DMS114 treated with DMSO at 0.1 percent for 48 hours (cell line): Measurements from ENCODE around the gene PCDHB7.
"Not testable (repeated sequence)": the region's sequence is repeated elsewhere in the genome, so short reads cannot be mapped to it uniquely, and the experiment has no call there.

Experiments used
- DNase-seq: peaks from one replicate; lab custom pipeline; 2025; ENCODE audit not compliant: unreplicated experiment; lab: John Stamatoyannopoulos, UW

The PCDHB7 gene

DNA sequence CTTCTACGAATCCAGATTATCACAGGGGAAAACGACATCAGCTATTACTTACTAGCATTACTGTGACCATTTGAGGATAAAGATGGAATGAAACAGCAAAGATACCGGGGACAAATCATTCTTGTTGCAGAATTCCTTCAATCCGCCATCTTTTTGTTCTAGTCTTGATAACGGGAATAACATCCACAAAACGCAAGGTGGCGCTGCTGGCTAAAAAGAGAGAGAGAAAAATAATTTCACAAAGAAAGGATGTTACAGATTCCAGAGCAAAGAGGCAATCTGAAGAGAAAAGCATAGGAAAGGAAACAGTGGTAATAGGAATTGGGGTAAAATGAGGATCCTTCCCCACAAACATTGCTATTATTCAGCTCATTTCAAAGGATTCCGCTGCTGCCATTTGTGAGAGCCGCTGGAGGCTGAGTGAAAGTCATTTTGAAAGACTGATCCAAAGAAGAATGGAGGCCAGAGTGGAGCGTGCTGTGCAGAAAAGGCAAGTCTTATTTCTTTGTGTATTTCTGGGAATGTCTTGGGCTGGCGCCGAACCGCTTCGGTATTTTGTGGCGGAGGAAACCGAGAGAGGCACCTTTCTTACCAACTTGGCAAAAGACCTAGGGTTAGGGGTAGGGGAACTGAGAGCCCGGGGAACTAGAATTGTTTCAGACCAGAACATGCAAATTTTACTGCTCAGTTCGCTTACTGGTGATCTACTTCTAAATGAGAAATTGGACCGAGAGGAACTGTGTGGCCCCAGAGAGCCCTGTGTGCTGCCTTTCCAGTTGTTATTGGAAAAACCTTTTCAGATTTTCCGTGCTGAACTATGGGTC is at the start of gene PCDHB7:
TSS of gene PCDHB7 (plus strand) at position 264 of the 824 bp plus-strand sequence. CDS start at position 456, 192 bp downstream.
- no peak for DNase-seq

DNA sequence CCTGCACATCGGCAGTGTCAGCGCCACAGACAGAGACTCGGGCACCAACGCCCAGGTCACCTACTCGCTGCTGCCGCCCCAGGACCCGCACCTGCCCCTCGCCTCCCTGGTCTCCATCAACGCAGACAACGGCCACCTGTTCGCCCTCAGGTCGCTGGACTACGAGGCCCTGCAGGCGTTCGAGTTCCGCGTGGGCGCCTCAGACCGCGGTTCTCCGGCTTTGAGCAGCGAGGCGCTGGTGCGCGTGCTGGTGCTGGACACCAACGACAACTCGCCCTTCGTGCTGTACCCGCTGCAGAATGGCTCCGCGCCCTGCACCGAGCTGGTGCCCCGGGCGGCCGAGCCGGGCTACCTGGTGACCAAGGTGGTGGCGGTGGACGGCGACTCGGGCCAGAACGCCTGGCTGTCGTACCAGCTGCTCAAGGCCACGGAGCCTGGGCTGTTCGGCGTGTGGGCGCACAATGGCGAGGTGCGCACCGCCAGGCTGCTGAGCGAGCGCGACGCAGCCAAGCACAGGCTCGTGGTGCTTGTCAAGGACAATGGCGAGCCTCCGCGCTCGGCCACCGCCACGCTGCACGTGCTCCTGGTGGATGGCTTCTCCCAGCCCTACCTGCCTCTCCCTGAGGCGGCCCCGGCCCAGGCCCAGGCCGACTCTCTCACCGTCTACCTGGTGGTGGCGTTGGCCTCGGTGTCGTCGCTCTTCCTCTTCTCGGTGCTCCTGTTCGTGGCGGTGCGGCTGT is 48.9 kb upstream of the PCDHB7 start:
- DNase-seq = not testable (repeated sequence)

DNA sequence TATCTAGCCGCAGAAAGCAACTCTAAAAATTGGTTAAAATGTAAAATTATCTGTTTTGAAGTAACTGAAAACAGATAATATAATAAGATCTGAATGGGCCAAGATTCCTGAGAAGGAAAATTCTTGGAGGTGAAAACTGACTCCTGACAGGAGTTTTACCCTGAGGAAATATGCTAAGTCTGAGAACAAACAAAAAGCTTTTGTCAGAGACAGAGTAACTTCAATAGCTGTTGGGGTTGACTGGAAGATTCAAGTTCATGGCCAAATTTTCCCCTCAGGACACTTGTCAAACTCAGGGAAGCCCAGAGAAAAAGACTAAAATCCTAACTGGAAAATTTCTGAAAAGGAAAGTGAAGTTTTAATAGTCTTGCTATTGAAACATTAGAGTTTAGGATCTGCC is 45.1 kb upstream of the PCDHB7 start:
- DNase-seq = no peak

DNA sequence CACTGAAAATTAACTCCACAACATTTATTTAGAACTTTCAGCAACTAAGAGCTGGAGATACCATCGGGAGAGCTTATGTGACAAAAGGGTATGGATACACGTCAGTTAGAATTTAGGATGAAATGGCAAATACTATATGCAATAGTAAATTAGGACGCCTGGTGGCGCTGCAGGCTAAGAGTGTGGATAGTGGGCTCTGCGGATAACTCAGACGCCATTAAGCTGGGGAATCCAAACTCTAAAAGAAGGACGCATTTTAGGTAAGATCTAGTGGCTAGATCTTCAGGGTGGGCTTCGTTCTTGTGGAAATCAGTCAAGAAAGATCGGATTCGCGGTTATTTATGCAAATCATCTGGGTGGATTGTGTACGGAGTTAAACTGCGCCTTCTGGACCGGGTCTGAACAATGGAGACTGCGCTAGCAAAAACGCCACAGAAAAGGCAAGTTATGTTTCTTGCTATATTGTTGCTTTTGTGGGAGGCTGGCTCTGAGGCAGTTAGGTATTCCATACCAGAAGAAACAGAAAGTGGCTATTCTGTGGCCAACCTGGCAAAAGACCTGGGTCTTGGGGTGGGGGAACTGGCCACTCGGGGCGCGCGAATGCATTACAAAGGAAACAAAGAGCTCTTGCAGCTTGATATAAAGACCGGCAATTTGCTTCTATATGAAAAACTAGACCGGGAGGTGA is 37.3 kb upstream of the PCDHB7 start, which contains the start of gene PCDHB5:
TSS of gene PCDHB5 (plus strand) at position 177 of the 688 bp plus-strand sequence. CDS start at position 406, 229 bp downstream.
- DNase-seq = peak; percentile 28

DNA sequence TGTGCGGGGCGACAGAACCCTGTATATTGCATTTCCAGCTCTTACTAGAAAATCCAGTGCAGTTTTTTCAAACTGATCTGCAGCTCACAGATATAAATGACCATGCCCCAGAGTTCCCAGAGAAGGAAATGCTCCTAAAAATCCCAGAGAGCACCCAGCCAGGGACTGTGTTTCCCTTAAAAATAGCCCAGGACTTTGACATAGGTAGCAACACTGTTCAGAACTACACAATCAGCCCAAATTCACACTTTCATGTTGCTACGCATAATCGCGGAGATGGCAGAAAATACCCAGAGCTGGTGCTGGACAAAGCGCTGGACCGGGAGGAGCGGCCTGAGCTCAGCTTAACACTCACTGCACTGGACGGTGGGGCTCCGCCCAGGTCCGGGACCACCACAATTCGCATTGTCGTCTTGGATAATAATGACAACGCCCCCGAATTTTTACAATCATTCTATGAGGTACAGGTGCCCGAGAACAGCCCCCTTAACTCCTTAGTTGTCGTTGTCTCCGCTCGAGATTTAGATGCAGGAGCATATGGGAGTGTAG is 36.7 kb upstream of the PCDHB7 start:
- no peak for DNase-seq

DNA sequence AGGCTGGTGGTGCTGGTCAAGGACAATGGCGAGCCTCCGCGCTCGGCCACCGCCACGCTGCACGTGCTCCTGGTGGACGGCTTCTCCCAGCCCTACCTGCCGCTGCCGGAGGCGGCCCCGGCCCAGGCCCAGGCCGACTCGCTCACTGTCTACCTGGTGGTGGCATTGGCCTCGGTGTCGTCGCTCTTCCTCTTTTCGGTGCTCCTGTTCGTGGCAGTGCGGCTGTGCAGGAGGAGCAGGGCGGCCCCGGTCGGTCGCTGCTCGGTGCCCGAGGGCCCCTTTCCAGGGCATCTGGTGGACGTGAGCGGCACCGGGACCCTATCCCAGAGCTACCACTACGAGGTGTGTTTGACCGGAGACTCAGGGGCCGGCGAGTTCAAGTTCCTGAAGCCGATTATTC is 35.1 kb upstream of the PCDHB7 start:
- DNase-seq = not testable (repeated sequence)

DNA sequence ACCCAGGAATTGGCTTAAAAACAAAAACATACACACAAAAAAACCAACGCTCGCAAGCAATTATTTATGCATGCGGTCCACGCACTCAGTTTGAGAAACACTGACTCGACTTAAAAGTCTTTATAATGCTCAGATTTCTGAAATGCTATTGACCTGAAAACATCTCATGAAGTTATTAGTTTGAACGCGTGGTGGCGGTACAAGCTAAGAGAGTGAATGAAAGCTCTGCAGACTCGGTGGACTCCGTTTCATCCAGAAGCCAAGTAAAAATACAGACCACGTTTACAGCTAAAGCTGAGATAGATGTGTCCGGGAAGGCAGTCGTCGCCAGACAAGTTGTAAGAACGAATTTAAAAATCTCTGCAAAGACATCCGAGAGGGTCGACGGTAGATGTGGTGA is 22.6 kb upstream of the PCDHB7 start, which contains the start of gene PCDHB6:
TSS of gene PCDHB6 (plus strand) at position 246 of the 400 bp plus-strand sequence. CDS start 201 bp downstream, outside the sequence.
- DNase-seq = peak; percentile 16

DNA sequence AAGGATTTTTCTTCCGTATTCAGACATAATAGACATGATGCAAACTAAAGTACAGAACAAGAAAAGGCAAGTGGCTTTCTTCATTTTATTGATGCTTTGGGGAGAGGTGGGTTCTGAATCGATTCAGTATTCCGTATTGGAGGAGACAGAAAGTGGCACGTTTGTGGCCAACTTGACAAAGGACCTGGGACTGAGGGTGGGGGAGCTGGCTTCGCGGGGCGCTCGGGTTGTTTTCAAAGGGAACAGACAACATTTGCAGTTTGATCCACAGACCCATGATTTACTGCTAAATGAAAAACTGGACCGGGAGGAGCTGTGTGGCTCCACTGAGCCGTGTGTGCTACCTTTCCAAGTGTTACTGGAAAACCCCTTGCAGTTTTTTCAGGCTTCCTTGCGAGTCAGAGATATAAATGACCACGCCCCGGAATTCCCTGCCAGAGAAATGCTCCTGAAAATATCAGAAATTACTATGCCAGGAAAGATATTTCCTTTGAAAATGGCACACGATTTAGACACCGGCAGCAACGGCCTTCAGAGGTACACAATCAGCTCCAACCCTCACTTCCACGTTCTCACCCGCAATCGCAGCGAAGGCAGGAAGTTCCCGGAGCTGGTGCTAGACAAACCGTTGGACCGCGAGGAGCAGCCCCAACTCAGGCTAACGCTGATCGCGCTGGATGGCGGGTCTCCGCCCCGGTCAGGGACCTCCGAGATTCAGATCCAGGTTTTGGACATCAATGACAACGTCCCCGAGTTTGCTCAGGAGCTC is 22.0 kb upstream of the PCDHB7 start:
- DNase-seq = no peak

DNA sequence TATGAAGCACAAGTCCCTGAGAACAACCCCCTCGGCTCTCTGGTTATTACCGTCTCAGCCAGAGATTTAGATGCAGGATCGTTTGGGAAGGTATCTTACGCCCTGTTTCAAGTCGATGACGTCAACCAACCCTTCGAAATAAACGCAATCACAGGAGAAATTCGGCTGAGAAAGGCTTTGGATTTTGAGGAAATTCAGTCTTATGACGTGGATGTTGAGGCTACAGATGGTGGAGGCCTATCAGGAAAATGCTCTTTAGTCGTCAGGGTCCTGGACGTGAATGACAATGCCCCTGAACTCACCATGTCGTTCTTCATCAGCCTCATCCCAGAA is 21.5 kb upstream of the PCDHB7 start:
- no peak for DNase-seq

DNA sequence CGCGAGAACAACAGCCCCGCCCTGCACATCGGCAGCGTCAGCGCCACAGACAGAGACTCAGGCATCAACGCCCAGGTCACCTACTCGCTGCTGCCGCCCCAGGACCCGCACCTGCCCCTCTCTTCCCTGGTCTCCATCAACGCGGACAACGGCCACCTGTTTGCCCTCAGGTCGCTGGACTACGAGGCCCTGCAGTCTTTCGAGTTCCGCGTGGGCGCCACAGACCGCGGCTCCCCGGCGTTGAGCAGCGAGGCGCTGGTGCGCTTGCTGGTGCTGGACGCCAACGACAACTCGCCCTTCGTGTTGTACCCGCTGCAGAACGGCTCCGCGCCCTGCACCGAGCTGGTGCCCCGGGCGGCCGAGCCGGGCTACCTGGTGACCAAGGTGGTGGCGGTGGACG is 20.8 kb upstream of the PCDHB7 start:
- not testable (repeated sequence) for DNase-seq

DNA sequence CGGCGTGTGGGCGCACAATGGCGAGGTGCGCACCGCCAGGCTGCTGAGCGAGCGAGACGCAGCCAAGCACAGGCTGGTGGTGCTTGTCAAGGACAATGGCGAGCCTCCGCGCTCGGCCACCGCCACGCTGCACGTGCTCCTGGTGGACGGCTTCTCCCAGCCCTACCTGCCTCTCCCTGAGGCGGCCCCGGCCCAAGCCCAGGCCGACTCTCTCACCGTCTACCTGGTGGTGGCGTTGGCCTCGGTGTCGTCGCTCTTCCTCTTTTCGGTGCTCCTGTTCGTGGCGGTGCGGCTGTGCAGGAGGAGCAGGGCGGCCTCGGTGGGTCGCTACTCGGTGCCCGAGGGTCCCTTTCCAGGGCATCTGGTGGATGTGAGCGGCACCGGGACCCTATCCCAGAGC is 20.3 kb upstream of the PCDHB7 start:
- DNase-seq = not testable (repeated sequence)

DNA sequence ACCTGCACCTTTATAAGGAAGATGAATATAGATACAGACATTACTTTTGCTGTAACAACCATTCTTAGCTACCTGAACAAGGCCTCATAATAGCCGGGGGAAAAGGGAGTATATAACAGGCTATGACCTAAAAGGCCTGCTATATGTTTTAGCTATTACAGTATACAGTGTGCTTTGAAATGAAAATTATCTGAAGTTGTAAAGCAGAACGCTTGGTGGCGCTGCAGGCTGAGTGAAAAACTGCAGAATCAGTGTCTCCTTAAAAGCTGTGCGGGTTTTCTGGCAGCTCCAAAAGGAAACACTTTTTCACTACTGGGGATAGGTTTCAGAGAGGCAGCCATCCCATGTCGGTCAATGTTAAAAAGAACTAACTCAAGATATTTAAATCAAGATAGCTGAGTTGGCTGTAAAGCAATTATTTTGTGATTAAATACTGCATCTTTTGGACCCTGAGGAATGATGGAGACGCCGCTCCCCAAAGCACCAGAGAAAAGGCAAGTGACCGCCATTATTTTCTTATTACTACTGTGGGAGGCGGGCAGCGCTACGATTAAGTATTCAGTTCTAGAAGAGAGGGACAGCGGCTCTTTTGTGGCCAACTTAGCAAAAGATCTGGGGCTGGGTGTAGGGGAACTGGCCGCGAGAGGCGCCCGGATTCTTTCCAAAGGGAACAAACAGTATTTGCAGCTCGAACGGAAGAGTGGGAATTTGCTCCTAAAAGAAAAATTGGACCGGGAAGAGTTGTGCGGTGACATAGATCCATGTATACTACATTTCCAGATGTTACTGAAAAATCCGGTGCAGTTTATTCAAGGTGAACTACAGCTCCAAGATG is 16.7 kb upstream of the PCDHB7 start:
- DNase-seq = no peak

DNA sequence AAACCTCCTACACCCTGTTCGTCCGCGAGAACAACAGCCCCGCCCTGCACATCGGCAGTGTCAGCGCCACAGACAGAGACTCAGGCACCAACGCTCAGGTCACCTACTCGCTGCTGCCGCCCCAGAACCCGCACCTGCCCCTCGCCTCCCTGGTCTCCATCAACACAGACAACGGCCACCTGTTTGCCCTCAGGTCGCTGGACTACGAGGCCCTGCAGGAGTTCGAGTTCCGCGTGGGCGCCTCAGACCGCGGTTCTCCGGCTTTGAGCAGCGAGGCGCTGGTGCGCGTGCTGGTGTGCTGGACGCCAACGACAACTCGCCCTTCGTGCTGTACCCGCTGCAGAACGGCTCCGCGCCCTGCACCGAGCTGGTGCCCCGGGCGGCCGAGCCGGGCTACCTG is 15.1 kb upstream of the PCDHB7 start:
- DNase-seq = not testable (repeated sequence)

DNA sequence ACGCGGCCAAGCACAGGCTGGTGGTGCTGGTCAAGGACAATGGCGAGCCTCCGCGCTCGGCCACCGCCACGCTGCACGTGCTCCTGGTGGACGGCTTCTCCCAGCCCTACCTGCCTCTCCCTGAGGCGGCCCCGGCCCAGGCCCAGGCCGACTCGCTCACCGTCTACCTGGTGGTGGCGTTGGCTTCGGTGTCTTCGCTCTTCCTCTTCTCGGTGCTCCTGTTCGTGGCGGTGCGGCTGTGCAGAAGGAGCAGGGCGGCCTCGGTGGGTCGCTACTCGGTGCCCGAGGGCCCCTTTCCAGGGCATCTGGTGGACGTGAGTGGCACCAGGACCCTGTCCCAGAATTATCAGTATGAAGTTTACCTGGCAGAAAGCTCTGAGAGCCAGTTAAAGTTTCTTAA is 14.5 kb upstream of the PCDHB7 start:
- DNase-seq = not testable (repeated sequence)

DNA sequence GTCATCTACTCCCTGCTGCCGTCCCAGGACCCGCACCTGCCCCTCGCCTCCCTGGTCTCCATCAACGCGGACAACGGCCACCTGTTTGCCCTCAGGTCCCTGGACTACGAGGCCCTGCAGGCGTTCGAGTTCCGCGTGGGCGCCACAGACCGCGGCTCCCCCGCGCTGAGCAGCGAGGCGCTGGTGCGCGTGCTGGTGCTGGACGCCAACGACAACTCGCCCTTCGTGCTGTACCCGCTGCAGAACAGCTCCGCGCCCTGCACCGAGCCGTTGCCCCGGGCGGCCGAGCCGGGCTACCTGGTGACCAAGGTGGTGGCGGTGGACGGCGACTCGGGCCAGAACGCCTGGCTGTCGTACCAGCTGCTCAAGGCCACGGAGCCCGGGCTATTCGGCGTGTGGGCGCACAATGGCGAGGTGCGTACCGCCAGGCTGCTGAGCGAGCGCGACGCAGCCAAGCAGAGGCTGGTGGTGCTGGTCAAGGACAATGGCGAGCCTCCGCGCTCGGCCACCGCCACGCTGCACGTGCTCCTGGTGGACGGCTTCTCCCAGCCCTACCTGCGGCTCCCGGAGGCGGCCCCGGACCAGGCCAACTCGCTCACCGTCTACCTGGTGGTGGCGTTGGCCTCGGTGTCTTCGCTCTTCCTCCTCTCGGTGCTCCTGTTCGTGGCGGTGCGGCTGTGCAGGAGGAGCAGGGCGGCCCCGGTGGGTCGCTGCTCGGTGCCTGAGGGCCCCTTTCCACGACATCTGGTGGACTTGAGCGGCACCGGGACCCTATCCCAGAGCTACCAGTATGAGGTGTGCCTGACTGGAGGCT is 2.1 kb downstream of the PCDHB7 start:
- not testable (repeated sequence) for DNase-seq

DNA sequence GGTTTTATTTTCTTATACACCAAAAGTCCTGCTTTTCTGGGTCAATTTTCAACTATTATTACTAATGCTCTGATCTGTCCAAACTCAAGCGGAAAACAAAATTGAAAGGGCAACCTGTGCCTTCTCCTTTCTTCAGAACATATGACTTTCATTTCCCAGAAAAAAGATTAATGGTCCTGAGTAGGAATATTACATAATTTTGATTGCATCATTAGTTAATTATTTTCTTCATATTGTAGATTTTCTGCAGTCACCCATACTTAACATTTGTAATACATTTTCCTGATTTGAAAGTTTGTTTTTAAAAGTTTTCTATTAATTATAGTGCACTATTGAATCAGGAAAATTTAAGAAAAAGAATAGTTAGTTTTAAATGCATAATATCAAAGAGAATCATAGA is 3.5 kb downstream of the PCDHB7 start:
- no peak for DNase-seq

DNA sequence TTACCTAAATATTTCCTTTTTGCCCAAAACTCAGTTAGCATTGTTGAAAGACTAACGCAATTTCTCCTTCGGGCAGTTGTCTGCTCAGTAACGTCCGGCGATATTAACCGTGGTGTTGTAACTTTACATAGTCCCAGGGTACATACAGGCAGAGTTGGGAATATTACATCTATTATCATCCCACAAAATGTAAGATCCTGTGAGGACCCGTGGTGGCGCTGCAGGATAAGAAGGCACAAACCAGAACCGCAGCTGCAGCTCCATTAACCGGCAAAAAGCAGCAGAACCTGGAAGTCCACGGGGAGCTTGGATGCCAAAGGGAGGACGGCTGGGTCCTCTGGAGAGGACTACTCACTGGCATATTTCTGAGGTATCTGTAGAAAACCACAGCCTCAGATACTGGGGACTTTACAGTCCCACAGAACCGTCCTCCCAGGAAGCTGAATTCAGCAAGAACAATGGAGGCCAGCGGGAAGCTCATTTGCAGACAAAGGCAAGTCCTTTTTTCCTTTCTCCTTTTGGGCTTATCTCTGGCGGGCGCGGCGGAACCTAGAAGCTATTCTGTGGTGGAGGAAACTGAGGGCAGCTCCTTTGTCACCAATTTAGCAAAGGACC is 5.2 kb downstream of the PCDHB7 start, which contains the start of gene PCDHB8:
TSS of gene PCDHB8 (plus strand) at position 214 of the 615 bp plus-strand sequence. CDS start at position 459, 245 bp downstream.
- peak; percentile 79 for DNase-seq

DNA sequence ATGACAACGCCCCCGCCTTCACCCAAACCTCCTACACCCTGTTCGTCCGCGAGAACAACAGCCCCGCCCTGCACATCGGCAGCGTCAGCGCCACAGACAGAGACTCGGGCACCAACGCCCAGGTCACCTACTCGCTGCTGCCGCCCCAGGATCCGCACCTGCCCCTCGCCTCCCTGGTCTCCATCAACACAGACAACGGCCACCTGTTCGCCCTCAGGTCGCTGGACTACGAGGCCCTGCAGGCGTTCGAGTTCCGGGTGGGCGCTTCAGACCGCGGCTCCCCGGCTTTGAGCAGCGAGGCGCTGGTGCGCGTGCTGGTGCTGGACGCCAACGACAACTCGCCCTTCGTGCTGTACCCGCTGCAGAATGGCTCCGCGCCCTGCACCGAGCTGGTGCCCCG is 6.9 kb downstream of the PCDHB7 start:
- DNase-seq = not testable (repeated sequence)
